ENCODE measurements around the gene MYO1E.

The MYO1E gene

DNA sequence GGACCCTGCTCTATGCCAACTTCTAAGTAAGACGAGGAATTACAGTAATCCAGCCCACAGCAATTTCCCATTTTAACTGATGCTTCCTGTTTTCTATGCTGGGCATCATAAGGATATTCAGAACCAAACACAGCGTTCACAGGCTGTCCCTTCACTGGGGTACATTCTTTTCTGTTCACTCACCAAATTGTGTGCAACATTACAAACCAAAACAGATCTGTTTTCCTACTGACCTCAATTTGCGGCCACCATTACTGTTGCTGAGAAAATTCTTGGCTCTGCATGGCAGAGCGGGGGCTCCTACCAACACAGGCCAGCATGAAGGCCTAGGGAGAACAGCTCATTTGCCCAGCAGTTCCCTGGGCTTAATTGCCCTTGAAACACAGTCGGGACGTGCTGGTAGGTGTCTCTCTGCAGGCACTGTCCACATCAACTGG lies 76.5 kb downstream of the MYO1E start:
- DNase-seq (ENCODE audit: extremely low spot score): no peak
- TF ChIP-seq ELF4 (IDR thresholded peaks at IDR 0.05) (no peak), NFRKB (IDR thresholded peaks at IDR 0.05) (no peak), SUZ12 (IDR thresholded peaks at IDR 0.05) (no peak), BHLHE40 (IDR thresholded peaks at IDR 0.05; ENCODE audit: borderline replicate concordance) (no peak), LEF1 (IDR thresholded peaks at IDR 0.05; ENCODE audit: borderline replicate concordance) (no peak), ARNT (IDR thresholded peaks at IDR 0.05) (no peak), ZNF384 (IDR thresholded peaks at IDR 0.05) (no peak), CTBP1 (IDR thresholded peaks at IDR 0.05; ENCODE audit: borderline replicate concordance) (no peak), HDGF (IDR thresholded peaks at IDR 0.05; ENCODE audit: borderline replicate concordance) (no peak), TARDBP (IDR thresholded peaks at IDR 0.05) (no peak), FOXK2 (IDR thresholded peaks at IDR 0.05) (no peak), FOXA1 (IDR thresholded peaks at IDR 0.05) (no peak), L3MBTL2 (conservative IDR thresholded peaks at IDR 0.05) (no peak), FOXM1 (IDR thresholded peaks at IDR 0.05; ENCODE audit: borderline replicate concordance) (no peak), SP1 (IDR thresholded peaks at IDR 0.05) (no peak)
- TF ChIP-seq, protein P1, sequence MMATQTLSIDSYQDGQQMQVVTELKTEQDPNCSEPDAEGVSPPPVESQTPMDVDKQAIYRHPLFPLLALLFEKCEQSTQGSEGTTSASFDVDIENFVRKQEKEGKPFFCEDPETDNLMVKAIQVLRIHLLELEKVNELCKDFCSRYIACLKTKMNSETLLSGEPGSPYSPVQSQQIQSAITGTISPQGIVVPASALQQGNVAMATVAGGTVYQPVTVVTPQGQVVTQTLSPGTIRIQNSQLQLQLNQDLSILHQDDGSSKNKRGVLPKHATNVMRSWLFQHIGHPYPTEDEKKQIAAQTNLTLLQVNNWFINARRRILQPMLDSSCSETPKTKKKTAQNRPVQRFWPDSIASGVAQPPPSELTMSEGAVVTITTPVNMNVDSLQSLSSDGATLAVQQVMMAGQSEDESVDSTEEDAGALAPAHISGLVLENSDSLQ (IDR thresholded peaks at IDR 0.05): no peak
- ChIA-PET POLR2A (no interaction called here), CTCF (no interaction called here)

DNA sequence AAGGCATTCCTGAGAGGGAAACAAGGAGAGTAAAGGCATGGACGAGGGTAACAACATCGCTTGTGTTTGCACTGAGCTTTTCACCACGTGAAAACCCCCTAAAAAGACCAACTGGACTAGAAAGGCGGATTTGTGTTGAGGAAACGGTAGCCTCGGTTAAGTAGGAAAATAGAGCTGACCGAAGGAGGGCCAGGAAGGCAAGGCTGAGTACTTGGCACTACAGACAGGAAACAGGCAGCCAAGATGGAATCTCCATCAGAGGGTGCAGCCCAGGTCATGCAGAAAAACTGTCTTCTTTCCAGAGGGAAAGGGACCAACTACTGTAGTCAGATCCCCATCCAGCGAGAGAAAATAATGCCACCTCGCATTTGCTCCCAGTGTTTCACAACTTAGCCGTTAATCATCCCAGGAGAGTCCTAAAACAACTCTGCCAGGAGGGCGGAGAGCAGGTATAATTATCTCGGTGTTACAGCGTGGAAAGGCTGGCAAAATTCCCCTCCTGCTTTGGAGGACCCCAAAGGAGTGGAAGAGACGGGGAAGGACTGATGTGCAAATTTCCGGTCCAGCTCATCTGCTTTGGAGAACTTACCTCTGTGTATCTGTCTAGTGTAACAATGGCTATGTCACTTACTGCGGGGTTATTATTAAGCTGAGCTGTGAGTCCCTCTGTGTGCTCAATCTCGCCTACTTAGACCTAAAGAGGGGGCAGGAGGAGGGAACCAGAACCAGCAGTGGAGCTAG lies 77.2 kb downstream of the MYO1E start:
- CTCF ChIA-PET: no interaction called here
- no peak for DNase-seq (ENCODE audit: extremely low spot score)
- TF ChIP-seq LEF1 (IDR thresholded peaks at IDR 0.05; ENCODE audit: borderline replicate concordance) (no peak), FOXA1 (IDR thresholded peaks at IDR 0.05) (no peak), L3MBTL2 (conservative IDR thresholded peaks at IDR 0.05) (no peak), CTBP1 (IDR thresholded peaks at IDR 0.05; ENCODE audit: borderline replicate concordance) (no peak), SUZ12 (IDR thresholded peaks at IDR 0.05) (no peak), SP1 (IDR thresholded peaks at IDR 0.05) (no peak), TARDBP (IDR thresholded peaks at IDR 0.05) (no peak), ZNF384 (IDR thresholded peaks at IDR 0.05) (no peak)
- TF ChIP-seq, protein P1 (IDR thresholded peaks at IDR 0.05): no peak
- POLR2A ChIA-PET: no interaction called here

DNA sequence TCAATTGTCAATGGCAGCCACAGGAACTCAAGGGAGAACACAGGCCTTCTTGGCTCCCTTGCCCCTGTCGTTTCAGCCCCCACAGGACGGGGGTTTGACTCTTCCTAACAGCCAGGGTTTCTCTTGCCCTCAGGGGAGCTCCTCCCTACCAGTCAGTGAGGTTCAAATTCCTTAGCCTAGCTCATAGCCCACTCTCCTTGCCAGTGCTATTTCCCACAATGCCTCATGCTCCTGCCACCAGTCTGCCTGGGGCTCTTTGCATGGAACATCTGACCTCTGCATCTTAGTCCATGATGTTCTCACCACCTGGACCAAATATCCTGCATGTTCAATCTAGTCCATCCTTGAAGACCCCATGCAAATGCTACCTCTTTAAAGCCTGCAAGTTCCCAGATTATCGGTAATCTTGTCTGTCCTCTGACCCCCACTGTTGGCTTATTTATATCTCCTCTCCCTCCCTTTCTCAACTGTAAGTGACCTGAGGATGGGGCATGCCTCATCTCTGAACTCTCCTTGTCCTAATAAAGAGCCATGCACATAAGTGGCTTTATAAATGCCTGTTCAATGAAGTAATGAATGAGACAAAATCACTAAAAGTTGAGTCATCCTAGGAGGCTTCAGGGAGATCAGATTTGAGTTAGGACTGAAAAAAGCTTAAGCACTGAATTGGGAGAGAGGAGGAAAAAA lies 78.0 kb downstream of the MYO1E start:
- TF ChIP-seq HDGF (IDR thresholded peaks at IDR 0.05; ENCODE audit: borderline replicate concordance) (no peak), ARNT (IDR thresholded peaks at IDR 0.05) (no peak)
- TF ChIP-seq, protein P1 (IDR thresholded peaks at IDR 0.05): no peak
- ChIA-PET CTCF (no interaction called here), POLR2A (no interaction called here)
- DNase-seq (ENCODE audit: extremely low spot score): no peak

DNA sequence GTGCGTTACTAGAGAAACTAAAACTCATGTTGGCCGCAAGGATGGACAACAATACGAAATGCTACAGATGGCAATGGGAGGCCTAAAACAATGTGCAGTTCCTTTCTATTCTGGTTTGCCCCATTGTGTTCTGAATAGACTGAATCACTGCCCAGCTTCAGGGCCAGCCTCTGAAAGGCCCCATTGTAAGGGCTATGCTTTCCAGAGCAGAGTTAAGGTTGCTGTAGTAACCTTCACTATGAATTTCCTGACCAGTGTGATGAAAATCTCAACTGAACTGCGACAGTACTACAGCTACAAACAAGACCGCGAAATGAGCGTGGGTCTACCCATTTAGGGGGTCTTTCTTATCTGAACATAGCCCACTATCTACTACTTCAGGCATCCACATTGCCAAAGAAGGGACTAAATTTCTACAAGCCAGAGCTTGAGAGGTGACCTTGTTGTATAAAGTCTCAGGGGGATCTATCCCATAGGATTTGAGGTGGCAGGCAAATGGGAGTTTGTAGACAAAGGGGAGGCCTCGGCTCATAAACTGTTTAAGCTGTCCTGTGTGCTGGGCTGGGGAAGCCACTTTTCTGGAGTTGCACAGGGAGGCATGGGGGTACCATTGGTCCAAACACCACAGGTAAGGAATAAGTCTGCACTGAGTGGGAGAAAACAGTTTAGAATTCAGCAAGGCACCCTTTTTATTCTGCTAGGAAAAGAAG lies 80.1 kb downstream of the MYO1E start:
- DNase-seq (ENCODE audit: extremely low spot score): no peak

DNA sequence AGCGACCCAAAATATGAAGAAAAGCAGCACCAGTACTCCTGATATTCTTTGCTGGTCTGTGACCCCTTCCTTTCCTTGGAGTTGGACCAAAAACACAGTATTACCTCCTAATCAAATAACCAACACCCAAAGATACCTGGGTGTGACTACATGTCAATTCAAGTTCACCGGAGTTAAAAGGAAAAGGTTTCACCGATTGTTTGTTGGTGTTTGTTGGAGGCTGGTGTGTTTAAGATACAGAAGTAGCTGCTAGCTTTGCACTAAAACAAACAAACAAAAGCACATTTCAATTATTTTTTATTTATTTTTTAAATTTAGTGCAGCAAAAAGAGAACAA lies 81.5 kb downstream of the MYO1E start:
- no peak for DNase-seq (ENCODE audit: extremely low spot score)
- POLR2A ChIA-PET: no interaction called here
- no peak for TF ChIP-seq NFRKB (IDR thresholded peaks at IDR 0.05)
- TF ChIP-seq FOXM1 (IDR thresholded peaks at IDR 0.05; ENCODE audit: borderline replicate concordance): no peak
- TF ChIP-seq BHLHE40 (IDR thresholded peaks at IDR 0.05; ENCODE audit: borderline replicate concordance): no peak
- no peak for TF ChIP-seq L3MBTL2 (conservative IDR thresholded peaks at IDR 0.05)
- no peak for TF ChIP-seq CTBP1 (IDR thresholded peaks at IDR 0.05; ENCODE audit: borderline replicate concordance)
- CTCF ChIA-PET: no interaction called here

More for the DNA sequence above, 80.1 kb downstream of the MYO1E start:
- POLR2A ChIA-PET: no interaction called here
- CTCF ChIA-PET: no interaction called here
- no peak for TF ChIP-seq ELF4 (IDR thresholded peaks at IDR 0.05)
- no peak for TF ChIP-seq SUZ12 (IDR thresholded peaks at IDR 0.05)
- no peak for TF ChIP-seq FOXA1 (IDR thresholded peaks at IDR 0.05)
- no peak for TF ChIP-seq TARDBP (IDR thresholded peaks at IDR 0.05)
- TF ChIP-seq, protein P1 (IDR thresholded peaks at IDR 0.05): no peak
- no peak for TF ChIP-seq SP1 (IDR thresholded peaks at IDR 0.05)

Measured in HEK293T (cell line).